Neural progenitor cell (in vitro differentiated cells): ENCODE results near the gene PITPNC1. TPM values are rescaled to one million over a fixed set of nuclear protein-coding genes. Genes with fewer than 3 reads are reported as not detected.
A peak's percentile ranks its signal among the peaks of the same experiment; 100 is the strongest.

Source experiments
- DNase-seq: peaks from one replicate; pipeline ENCODE4 v3.0.0-alpha.2; 2016; ENCODE audit warnings: low spot score
- H2AFZ ChIP-seq: fragments of 200-600 bp; sonication (generic); replicated peaks from 2 replicates; pipeline ENCODE4 v1.6.1; 2016; ENCODE audit warnings: antibody characterized with exemption
- H3F3A ChIP-seq: fragments of 200-600 bp; sonication (generic); 2 replicates; pipeline ENCODE4 v1.6.1; 2016; ENCODE audit warnings: antibody characterized with exemption, low read depth
- H3K27ac ChIP-seq: fragments of 200-600 bp; sonication (generic); 2 replicates; pipeline ENCODE4 v1.5.1; 2016; ENCODE audit warnings: mild to moderate bottlenecking
- H3K27me3 ChIP-seq: fragments of 200-600 bp; sonication (generic); 2 replicates; pipeline ENCODE4 v1.6.1; 2016; ENCODE audit warnings: mild to moderate bottlenecking, moderate library complexity
- H3K36me3 ChIP-seq: fragments of 200-600 bp; sonication (generic); 2 replicates; pipeline ENCODE4 v1.5.1; 2016
- H3K4me1 ChIP-seq: fragments of 200-600 bp; sonication (generic); 2 replicates; pipeline ENCODE4 v1.6.1; 2016; ENCODE audit warnings: mixed run types
- H3K4me2 ChIP-seq: fragments of 200-600 bp; sonication (generic); 2 replicates; pipeline ENCODE4 v1.6.1; 2016
- H3K4me3 ChIP-seq: fragments of 200-600 bp; sonication (generic); 2 replicates; pipeline ENCODE4 v1.5.1; 2016
- H3K79me2 ChIP-seq: fragments of 200-600 bp; sonication (generic); 2 replicates; pipeline ENCODE4 v1.6.1; 2016; ENCODE audit warnings: low read depth
- H3K9ac ChIP-seq: fragments of 200-600 bp; sonication (generic); 2 replicates; pipeline ENCODE4 v1.6.1; 2016
- H3K9me3 ChIP-seq: fragments of 200-600 bp; sonication (generic); 2 replicates; pipeline ENCODE4 v1.5.1; 2016; ENCODE audit warnings: low read depth
- H4K20me1 ChIP-seq: fragments of 200-600 bp; sonication (generic); 2 replicates; pipeline ENCODE4 v1.6.1; 2016; ENCODE audit warnings: low read depth
- H3K27ac Mint-ChIP-seq: 3 replicates; pipeline ENCODE4 v1.8.0; 2021; ENCODE audit warnings: mixed read lengths
- H3K27me3 Mint-ChIP-seq: 2 replicates; pipeline ENCODE4 v1.8.0; 2022; ENCODE audit warnings: low read depth, mild to moderate bottlenecking, inconsistent platforms, moderate library complexity, mixed read lengths; ENCODE audit not compliant: insufficient read depth
- H3K36me3 Mint-ChIP-seq: 3 replicates; pipeline ENCODE4 v1.8.0; 2021; ENCODE audit warnings: mixed read lengths
- H3K4me1 Mint-ChIP-seq: 3 replicates; pipeline ENCODE4 v1.8.0; 2021; ENCODE audit warnings: mixed read lengths
- H3K4me3 Mint-ChIP-seq: 3 replicates; pipeline ENCODE4 v1.8.0; 2021; ENCODE audit warnings: mild to moderate bottlenecking, moderate library complexity, mixed read lengths
- H3K9me3 Mint-ChIP-seq: 3 replicates; pipeline ENCODE4 v1.8.0; 2020; ENCODE audit warnings: mixed read lengths
- CTCF ChIP-seq: fragments of 200-600 bp; sonication (generic); IDR thresholded peaks from 2 replicates; pipeline ENCODE4 v1.5.1; 2017; ENCODE audit warnings: antibody characterized with exemption, mild to moderate bottlenecking
- EZH2 ChIP-seq: fragments of 200-600 bp; sonication (generic); IDR thresholded peaks from 2 replicates; pipeline ENCODE4 v1.6.1; 2017; ENCODE audit warnings: antibody characterized with exemption, mild to moderate bottlenecking, moderate library complexity
- EZH2phosphoT487 ChIP-seq: fragments of 200-600 bp; sonication (generic); IDR thresholded peaks from 2 replicates; pipeline ENCODE4 v1.6.1; 2017; ENCODE audit warnings: antibody characterized with exemption
- total RNA-seq: library from RNA; depleted of rRNA; stranded (reverse); fragments of >200 nt; gene quantifications from 2 replicates; pipeline ENCODE4 v1.2.3, GENCODE V29; 2015; ENCODE audit warnings: low replicate concordance

The PITPNC1 gene
- total RNA-seq, 1 donor from 2014 or later, result 8.1 TPM

- Histone ChIP-seq H3F3A (no peaks in the 10 kb centered on the region), H3K27me3 (no peaks in the 10 kb centered on the region), H3K4me1 (peaks cover 9% of the 10 kb centered on the region), H3K27ac (no peak overlapping the region), H3K9me3 (peaks cover under 1% of the 10 kb centered on the region), H3K4me3 (no peak overlapping the region), H2AFZ (no peak overlapping the region), H3K9ac (no peak overlapping the region), H3K36me3 (no peaks in the 10 kb centered on the region), H3K4me2 (peak overlapping the region; percentile 8), H3K79me2 (peaks cover 4% of the 10 kb centered on the region), H4K20me1 (no peaks in the 10 kb centered on the region)
- H3K4me3 Mint-ChIP-seq, result no peak overlapping the region
- H3K9me3 Mint-ChIP-seq, result peaks cover 10% of the 10 kb centered on the region
- H3K27me3 Mint-ChIP-seq, result peaks cover 4% of the 10 kb centered on the region
- H3K4me1 Mint-ChIP-seq, result peaks cover 11% of the 10 kb centered on the region
- TF ChIP-seq EZH2 (no peak), CTCF (no peak), EZH2phosphoT487 (no peak)
- DNase-seq, result no peak
- no peak overlapping the region for H3K27ac Mint-ChIP-seq
- H3K36me3 Mint-ChIP-seq, result peaks cover 9% of the 10 kb centered on the region
These were observed 75.8 kb downstream of the PITPNC1 start for GRCh38 chr17:67452681-67453554.

- no peak overlapping the region for H3K9ac ChIP-seq
- peaks cover 20% of the 10 kb centered on the region for H3K4me1 ChIP-seq
- no peaks in the 10 kb centered on the region for H4K20me1 ChIP-seq
- Mint-ChIP-seq H3K4me1 (peaks cover 16% of the 10 kb centered on the region), H3K27ac (no peak overlapping the region), H3K27me3 (peaks cover 2% of the 10 kb centered on the region), H3K9me3 (peaks cover 22% of the 10 kb centered on the region), H3K36me3 (peaks cover 16% of the 10 kb centered on the region), H3K4me3 (no peak overlapping the region)
- TF ChIP-seq EZH2 (no peak), CTCF (no peak), EZH2phosphoT487 (no peak)
- no peak overlapping the region for H2AFZ ChIP-seq
- no peaks in the 10 kb centered on the region for H3K27me3 ChIP-seq
- peaks cover 4% of the 10 kb centered on the region for H3K79me2 ChIP-seq
- peaks cover 3% of the 10 kb centered on the region for H3K9me3 ChIP-seq
- H3K4me2 ChIP-seq, result no peak overlapping the region
- peaks cover 12% of the 10 kb centered on the region for H3F3A ChIP-seq
- no peak overlapping the region for H3K27ac ChIP-seq
- no peak overlapping the region for H3K4me3 ChIP-seq
- DNase-seq, result no peak
- H3K36me3 ChIP-seq, result no peaks in the 10 kb centered on the region
These were observed 79.0 kb downstream of the PITPNC1 start for GRCh38 chr17:67456103-67456502.

GRCh38 chr17:67456889-67457288 lies 79.8 kb downstream of the PITPNC1 start:
- DNase-seq, result no peak
- H3K4me1 ChIP-seq, result peaks cover 20% of the 10 kb centered on the region
- peaks cover 12% of the 10 kb centered on the region for H3F3A ChIP-seq
- H3K27me3 ChIP-seq, result no peaks in the 10 kb centered on the region
- no peaks in the 10 kb centered on the region for H3K36me3 ChIP-seq
- no peak overlapping the region for H3K4me2 ChIP-seq
- no peak overlapping the region for H3K4me3 ChIP-seq
- H3K9me3 ChIP-seq, result peaks cover 3% of the 10 kb centered on the region
- no peak overlapping the region for H3K27ac Mint-ChIP-seq
- no peak overlapping the region for H3K27ac ChIP-seq
- H4K20me1 ChIP-seq, result no peaks in the 10 kb centered on the region
- TF ChIP-seq CTCF, result no peak
- no peak for TF ChIP-seq EZH2
- TF ChIP-seq EZH2phosphoT487, result no peak
- peaks cover 2% of the 10 kb centered on the region for H3K27me3 Mint-ChIP-seq
- no peak overlapping the region for H3K9ac ChIP-seq
- no peak overlapping the region for H2AFZ ChIP-seq
- peaks cover 16% of the 10 kb centered on the region for H3K4me1 Mint-ChIP-seq
- H3K4me3 Mint-ChIP-seq, result no peak overlapping the region
- peaks cover 16% of the 10 kb centered on the region for H3K36me3 Mint-ChIP-seq
- peaks cover 4% of the 10 kb centered on the region for H3K79me2 ChIP-seq
- H3K9me3 Mint-ChIP-seq, result peaks cover 23% of the 10 kb centered on the region
